HUES6 (cell line): Measurements from ENCODE around the gene SORBS2.

Experiments used
- H3K27ac ChIP-seq: 2 replicates; pipeline ENCODE4 v1.7.0; 2013; ENCODE audit warnings: low read depth, mild to moderate bottlenecking, low read length, inconsistent platforms
- H3K27me3 ChIP-seq: 2 replicates; pipeline ENCODE4 v1.6.1; 2013; ENCODE audit warnings: low read length; ENCODE audit not compliant: control insufficient read depth, insufficient read depth
- H3K36me3 ChIP-seq: 2 replicates; pipeline ENCODE4 v1.6.1; 2013; ENCODE audit warnings: low read length; ENCODE audit not compliant: control insufficient read depth, insufficient read depth
- H3K4me1 ChIP-seq: 2 replicates; pipeline ENCODE4 v1.6.1; 2013; ENCODE audit warnings: low read length; ENCODE audit not compliant: control insufficient read depth, insufficient read depth
- H3K4me3 ChIP-seq: 2 replicates; pipeline ENCODE4 v1.5.1; 2013; ENCODE audit warnings: low read depth, low read length
- H3K9ac ChIP-seq: one replicate; pipeline ENCODE4 v1.6.1; 2013; ENCODE audit warnings: mild to moderate bottlenecking, low read length
- H3K9me3 ChIP-seq: 2 replicates; pipeline ENCODE4 v1.6.1; 2013; ENCODE audit warnings: low read depth, low read length; ENCODE audit not compliant: control insufficient read depth, insufficient read depth

The SORBS2 gene

DNA sequence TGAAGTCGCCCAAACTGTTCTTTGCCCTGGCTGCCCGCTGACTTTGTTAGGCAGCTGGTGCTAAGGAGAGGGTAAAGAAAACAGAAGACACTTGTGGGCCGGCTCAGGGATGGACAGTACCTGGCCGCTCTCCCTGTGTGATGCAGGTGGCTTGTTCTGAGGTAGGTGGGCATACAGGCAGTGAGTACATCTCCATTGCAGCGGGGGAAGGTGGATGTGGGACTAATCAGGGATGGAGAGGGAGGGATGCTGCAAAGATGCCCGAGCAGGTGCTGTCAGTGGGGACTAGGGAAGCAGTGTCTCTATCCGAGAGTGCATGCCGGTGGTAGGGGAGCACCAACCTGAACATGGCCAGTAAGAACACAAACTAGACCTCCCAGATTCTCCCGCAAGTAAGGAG is 67.0 kb downstream of the SORBS2 start:
- peaks cover 11% of the 10 kb centered on the region for H3K4me1 ChIP-seq
- no peaks in the 10 kb centered on the region for H3K36me3 ChIP-seq
- H3K9me3 ChIP-seq, result peaks cover 3% of the 10 kb centered on the region; the same call in 1 of the 2 replicates
- no peak overlapping the region for H3K9ac ChIP-seq
- H3K27me3 ChIP-seq, result no peaks in the 10 kb centered on the region
- no peak overlapping the region for H3K4me3 ChIP-seq
- no peak overlapping the region for H3K27ac ChIP-seq

DNA sequence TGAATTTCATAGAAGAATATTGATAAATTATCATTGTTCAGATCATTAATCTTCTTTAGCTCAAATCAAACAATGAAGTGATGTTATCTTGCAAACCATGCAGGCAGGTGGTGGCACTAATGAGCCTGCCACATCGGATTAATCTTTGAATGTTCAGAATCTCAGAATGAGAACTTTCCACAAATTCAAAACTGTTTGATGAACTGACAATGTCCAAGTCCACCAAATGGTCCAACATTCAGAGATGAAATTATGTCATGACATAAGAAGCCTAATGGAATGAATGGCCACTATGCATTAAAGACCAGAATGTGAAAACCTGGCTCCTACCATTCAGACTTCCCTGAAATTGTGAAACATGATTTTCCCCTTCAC is 67.5 kb downstream of the SORBS2 start:
- Histone ChIP-seq H3K36me3 (no peaks in the 10 kb centered on the region), H3K27ac (no peak overlapping the region), H3K4me1 (peaks cover 14% of the 10 kb centered on the region), H3K9me3 (peaks cover 3% of the 10 kb centered on the region; the same call in 1 of the 2 replicates), H3K9ac (no peak overlapping the region), H3K27me3 (no peaks in the 10 kb centered on the region), H3K4me3 (no peak overlapping the region)

DNA sequence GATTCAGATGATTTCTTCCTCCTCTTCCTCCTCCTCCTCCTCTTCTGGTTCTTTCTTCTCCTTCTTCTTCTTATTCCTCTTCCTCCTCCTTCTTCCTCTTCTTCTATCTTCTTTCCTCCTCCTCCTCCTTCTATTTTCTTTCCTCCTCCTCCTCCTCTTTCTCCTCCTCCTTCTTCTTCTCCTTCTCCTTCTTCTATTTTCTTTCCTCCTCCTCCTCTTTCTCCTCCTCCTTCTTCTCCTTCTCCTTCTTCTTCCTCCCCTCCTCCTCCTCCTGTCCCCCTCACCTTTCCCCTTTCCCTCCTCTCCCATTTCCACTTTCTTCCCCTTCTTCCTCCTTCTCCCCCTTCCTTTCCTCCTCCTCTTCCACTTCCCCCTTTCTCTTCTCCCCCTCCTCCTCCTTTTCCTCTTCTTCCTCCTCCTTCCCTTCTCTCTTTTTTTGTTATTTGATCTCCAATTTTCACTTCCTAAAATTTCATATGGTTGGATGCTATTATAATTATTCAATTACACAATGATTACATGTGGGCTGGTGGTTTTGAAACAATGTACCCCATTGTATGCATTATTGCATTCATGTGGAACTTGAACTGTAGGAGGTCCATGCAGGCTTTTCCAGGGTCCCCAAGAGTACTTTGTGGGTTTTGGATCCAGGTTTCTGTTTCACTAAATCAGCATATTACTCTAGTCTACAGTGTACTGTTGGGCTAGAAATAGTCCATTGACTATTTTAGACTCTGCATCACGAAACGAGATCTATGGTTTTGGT is 68.1 kb downstream of the SORBS2 start:
- Histone ChIP-seq H3K9ac (no peak overlapping the region), H3K27ac (no peak overlapping the region), H3K4me1 (peaks cover 16% of the 10 kb centered on the region), H3K36me3 (no peaks in the 10 kb centered on the region), H3K4me3 (no peak overlapping the region), H3K9me3 (peaks cover 3% of the 10 kb centered on the region; the same call in 1 of the 2 replicates), H3K27me3 (no peaks in the 10 kb centered on the region)

DNA sequence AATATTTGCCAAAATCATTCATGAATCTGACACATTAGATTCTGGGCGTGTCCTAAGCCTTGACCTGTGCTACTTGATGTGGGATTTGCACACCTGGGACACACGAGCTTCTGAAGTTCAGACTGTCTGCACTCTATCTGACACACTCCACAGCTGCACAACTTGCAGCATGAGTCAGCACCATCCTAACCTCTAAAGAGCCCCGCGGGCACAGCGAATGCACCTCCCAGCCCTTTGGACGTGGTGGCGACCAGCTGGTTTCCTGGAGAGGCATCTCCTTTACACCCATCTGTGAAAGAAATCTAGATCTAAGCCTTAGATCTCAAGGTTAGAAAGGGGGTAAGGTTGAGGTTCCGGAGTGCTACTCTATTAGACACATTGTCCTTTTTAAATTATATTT is 69.2 kb downstream of the SORBS2 start:
- peaks cover 23% of the 10 kb centered on the region for H3K4me1 ChIP-seq
- peaks cover 3% of the 10 kb centered on the region; the same call in 1 of the 2 replicates for H3K9me3 ChIP-seq
- H3K9ac ChIP-seq, result no peak overlapping the region
- H3K36me3 ChIP-seq, result no peaks in the 10 kb centered on the region
- no peak overlapping the region for H3K4me3 ChIP-seq
- H3K27ac ChIP-seq, result no peak overlapping the region
- H3K27me3 ChIP-seq, result no peaks in the 10 kb centered on the region

DNA sequence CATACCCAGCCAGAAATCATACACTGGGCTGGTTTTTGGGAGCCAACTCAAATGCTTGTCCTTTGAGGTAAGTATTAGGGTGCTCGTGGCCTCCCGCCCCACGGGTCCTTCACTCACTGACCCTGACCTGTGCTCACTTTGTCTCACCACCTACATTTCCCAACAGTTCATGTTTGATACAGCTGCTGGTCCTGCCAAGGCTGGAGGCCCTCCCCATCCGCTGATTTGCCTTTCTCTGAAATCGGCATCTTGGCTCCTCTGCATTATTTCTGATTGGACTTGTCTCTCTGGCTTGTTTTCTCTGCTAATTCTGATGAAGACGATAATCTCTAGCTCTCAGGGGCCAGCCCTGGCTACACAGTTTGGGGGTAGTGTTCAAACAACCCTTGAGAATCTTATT is 70.2 kb downstream of the SORBS2 start:
- H3K4me3 ChIP-seq, result no peak overlapping the region
- no peaks in the 10 kb centered on the region for H3K27me3 ChIP-seq
- no peak overlapping the region for H3K27ac ChIP-seq
- H3K4me1 ChIP-seq, result peaks cover 30% of the 10 kb centered on the region
- H3K36me3 ChIP-seq, result no peaks in the 10 kb centered on the region
- peaks cover 3% of the 10 kb centered on the region; the same call in 1 of the 2 replicates for H3K9me3 ChIP-seq
- no peak overlapping the region for H3K9ac ChIP-seq

DNA sequence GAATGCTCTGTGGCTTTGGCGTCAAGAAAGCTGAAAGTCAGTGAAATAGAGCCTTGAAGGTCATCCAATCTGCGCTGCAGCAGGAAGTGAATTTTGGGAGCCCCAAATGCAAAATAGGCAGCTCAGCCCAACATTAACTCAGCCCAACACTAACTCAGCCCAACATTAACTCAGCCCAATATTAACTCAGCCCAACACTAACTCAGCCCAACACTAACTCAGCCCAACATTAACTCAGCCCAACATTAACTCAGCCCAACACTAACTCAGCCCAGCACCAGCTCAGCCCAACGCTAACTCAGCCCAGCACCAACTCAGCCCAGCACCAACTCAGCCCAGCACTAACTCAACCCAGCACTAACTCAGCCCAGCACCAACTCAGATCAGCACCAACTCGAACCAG is 71.5 kb downstream of the SORBS2 start:
- H3K9me3 ChIP-seq, result peaks cover 3% of the 10 kb centered on the region; the same call in 1 of the 2 replicates
- H3K4me3 ChIP-seq, result no peak overlapping the region
- no peaks in the 10 kb centered on the region for H3K27me3 ChIP-seq
- H3K9ac ChIP-seq, result no peak overlapping the region
- no peak overlapping the region for H3K27ac ChIP-seq
- no peaks in the 10 kb centered on the region for H3K36me3 ChIP-seq
- peaks cover 30% of the 10 kb centered on the region for H3K4me1 ChIP-seq

DNA sequence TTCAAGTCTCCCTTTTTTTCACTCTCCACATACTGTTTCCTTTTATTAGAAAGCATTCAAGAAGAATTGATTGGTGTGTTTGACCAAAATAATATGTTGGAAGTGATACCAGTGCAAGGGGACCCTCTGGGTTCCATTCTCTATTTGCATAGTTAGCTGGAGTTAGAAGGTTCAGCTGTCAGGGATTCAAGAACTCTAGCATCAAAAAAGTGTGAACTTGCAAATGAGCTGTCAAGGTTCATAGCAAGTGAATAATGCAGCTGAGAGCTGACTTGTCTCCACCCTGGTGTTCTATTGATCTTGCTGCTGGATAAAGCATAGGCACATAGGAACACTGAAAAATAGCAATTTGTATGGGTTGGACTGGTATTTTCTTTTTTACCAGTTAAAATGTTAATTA is 73.2 kb downstream of the SORBS2 start:
- H3K27ac ChIP-seq, result no peak overlapping the region
- peaks cover 30% of the 10 kb centered on the region for H3K4me1 ChIP-seq
- no peaks in the 10 kb centered on the region for H3K36me3 ChIP-seq
- H3K4me3 ChIP-seq, result no peak overlapping the region
- no peaks in the 10 kb centered on the region for H3K27me3 ChIP-seq
- peaks cover 3% of the 10 kb centered on the region; the same call in 1 of the 2 replicates for H3K9me3 ChIP-seq
- no peak overlapping the region for H3K9ac ChIP-seq

DNA sequence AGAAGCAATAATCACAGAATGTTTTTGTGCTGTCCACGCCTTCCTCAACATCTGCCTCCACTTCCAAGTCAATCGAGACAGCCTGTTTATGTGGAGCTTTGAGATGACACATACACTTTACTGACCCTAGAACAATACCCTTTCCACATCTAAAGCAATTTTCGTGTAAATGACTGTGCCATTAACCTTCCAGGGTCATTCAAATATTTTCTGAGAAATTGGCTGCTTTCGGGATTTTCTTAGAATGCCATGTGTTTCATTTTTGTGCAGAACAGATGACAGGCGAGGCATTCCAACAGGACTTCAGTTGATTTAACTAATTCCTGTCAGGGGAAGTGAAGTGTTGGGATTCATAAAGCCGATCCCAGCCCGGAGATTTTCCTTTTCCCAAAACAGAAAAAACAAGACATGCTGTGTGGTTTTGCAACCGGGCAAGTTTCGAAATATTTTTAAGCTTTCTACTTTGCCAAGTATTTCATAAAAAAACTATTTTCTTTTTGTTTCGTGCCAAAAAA is 73.9 kb downstream of the SORBS2 start:
- no peaks in the 10 kb centered on the region for H3K27me3 ChIP-seq
- no peak overlapping the region for H3K9ac ChIP-seq
- peaks cover 4% of the 10 kb centered on the region; the same call in 1 of the 2 replicates for H3K9me3 ChIP-seq
- no peak overlapping the region for H3K27ac ChIP-seq
- no peaks in the 10 kb centered on the region for H3K36me3 ChIP-seq
- H3K4me1 ChIP-seq, result peaks cover 30% of the 10 kb centered on the region
- H3K4me3 ChIP-seq, result no peak overlapping the region

DNA sequence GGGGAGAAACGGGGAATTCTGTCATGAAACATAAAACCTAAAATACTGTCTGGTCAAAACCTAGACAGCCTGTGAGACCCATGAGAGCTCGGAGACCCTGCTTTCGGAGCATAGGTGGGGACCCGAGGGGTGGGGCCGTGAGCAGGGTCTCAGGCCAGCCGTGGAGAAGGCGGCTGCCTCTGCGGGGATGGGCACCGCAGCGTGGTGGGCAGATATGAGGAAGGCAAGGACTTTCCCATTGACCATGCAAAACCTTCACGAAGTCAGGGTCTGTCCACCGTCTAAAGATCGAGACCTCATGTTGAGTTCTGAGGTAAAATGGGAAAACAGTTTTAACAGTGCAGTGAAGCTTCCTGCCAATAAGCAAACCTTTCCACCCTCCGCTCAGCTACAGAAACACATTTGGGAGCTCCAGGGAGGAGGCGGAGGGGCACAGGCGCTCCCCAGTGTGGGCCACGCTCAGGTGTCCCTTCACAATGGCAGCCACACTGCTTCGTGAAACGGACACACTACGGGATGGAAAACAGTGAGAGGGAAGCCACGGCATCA is 74.4 kb downstream of the SORBS2 start:
- Histone ChIP-seq H3K4me3 (no peak overlapping the region), H3K36me3 (no peaks in the 10 kb centered on the region), H3K27ac (no peak overlapping the region), H3K9ac (no peak overlapping the region), H3K27me3 (no peaks in the 10 kb centered on the region), H3K9me3 (peaks cover 8% of the 10 kb centered on the region; the same call in 1 of the 2 replicates), H3K4me1 (peaks cover 30% of the 10 kb centered on the region)

DNA sequence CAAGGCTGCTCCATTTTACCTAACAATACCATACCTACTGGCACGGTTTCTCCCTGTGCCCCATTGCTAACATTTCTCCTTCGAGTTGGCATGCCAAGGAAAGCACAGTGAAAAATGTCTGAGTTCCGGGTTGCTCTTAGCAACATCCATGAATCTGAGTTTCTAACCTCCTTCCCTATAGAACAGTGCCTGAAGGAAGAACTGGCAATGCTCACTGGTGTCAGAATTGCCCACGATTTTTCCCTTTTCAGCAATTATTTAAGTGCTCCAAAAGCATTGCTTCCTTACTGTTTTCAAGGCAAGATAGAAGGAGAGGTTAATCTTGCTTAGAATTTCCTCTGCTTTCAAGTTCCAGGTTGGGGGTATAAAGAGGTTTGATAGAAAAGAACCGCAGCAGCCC is 75.1 kb downstream of the SORBS2 start:
- Histone ChIP-seq H3K9me3 (peaks cover 8% of the 10 kb centered on the region; the same call in 1 of the 2 replicates), H3K4me1 (peaks cover 26% of the 10 kb centered on the region), H3K36me3 (no peaks in the 10 kb centered on the region), H3K27ac (no peak overlapping the region), H3K27me3 (no peaks in the 10 kb centered on the region), H3K9ac (no peak overlapping the region), H3K4me3 (no peak overlapping the region)

DNA sequence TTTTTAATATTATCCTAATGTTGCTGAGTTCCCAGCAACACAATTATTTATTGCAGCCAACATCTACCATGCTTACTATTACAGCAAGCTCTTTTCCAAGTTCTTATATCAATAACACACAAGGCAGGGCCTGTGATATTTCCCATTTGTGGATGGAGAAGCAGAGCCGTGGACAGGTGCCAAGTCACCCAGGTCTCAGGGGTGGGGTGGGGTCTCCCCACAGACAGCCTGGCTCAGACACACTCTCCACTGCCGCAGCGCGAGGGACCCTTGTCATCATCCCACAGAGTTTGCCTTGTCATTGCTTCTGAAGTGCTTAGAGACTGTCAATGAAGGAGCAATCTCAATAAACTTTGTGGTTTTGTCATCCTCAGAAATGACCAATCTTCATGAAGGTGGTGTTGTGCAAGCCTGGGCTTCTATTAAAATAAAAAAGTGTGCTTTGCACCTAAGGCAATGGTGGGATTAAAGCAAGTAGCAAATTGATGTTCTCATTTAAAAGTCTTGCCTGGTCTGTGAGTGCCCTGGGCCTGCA is 76.1 kb downstream of the SORBS2 start:
- H3K27ac ChIP-seq, result no peak overlapping the region
- peaks cover 25% of the 10 kb centered on the region for H3K4me1 ChIP-seq
- H3K27me3 ChIP-seq, result no peaks in the 10 kb centered on the region
- no peak overlapping the region for H3K4me3 ChIP-seq
- no peaks in the 10 kb centered on the region for H3K36me3 ChIP-seq
- peaks cover 8% of the 10 kb centered on the region; the same call in 1 of the 2 replicates for H3K9me3 ChIP-seq
- H3K9ac ChIP-seq, result no peak overlapping the region
